Vagina (tissue), 2 donors: ENCODE data around the gene TMTC1.

ENCODE experiments used
- POLR2A ChIP-seq, 2 donors: fragments of 450-650 bp; IDR thresholded peaks; one replicate each; pipeline ENCODE4 v1.6.1; 2017; ENCODE audit warnings: antibody characterized with exemption in 2 of 2, mild to moderate bottlenecking in 2 of 2, moderate library complexity in 2 of 2
- TF ChIP-seq, protein P1 (sequence below), 3 experiments: fragments of 450-650 bp in 2 of 3; fragments of 200-600 bp in 1 of 3; sonication (generic) in 1 of 3; IDR thresholded peaks; one replicate each; pipeline ENCODE4 v1.5.1; 2017 to 2019; ENCODE audit warnings: antibody characterized with exemption in 3 of 3, mild to moderate bottlenecking in 2 of 3, moderate library complexity in 2 of 3

DNA sequence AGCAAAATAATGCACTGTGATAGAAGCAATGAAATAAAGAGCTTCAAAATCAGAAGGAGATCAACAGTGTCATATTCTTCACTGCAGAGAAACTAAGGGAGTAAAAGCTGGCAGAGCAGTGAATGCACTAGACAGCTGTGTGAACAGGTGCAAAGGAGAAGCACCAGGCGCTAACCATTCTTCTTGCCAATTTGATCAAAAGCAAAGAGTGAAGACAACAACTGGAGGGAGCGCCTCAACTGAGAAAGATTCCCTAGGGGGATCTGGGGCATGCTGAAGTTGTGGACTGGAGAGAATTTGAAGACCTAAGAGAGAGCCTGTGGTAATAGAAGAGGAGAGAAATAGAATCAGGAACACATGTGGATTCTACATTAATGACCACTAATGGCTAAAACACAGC is 235.9 kb downstream of the TMTC1 start:
- no peak for TF ChIP-seq POLR2A (IDR thresholded peaks at IDR 0.05)
- TF ChIP-seq, protein P1, sequence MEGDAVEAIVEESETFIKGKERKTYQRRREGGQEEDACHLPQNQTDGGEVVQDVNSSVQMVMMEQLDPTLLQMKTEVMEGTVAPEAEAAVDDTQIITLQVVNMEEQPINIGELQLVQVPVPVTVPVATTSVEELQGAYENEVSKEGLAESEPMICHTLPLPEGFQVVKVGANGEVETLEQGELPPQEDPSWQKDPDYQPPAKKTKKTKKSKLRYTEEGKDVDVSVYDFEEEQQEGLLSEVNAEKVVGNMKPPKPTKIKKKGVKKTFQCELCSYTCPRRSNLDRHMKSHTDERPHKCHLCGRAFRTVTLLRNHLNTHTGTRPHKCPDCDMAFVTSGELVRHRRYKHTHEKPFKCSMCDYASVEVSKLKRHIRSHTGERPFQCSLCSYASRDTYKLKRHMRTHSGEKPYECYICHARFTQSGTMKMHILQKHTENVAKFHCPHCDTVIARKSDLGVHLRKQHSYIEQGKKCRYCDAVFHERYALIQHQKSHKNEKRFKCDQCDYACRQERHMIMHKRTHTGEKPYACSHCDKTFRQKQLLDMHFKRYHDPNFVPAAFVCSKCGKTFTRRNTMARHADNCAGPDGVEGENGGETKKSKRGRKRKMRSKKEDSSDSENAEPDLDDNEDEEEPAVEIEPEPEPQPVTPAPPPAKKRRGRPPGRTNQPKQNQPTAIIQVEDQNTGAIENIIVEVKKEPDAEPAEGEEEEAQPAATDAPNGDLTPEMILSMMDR (IDR thresholded peaks at IDR 0.05) = no peak
